Activated CD4-positive, alpha-beta T cell treated with anti-CD3 and anti-CD28 coated beads, Interleukin-2, amount 10 ng/mL, durations not matched to agents 24 days and 14 days (primary cell): ENCODE measurements around the gene IGF1R. TPM values are rescaled to one million over a fixed set of nuclear protein-coding genes. Genes with fewer than 3 reads are reported as not detected.

Experiments
- DNase-seq: peaks from one replicate; pipeline ENCODE4 v3.0.0; 2022
- H3K27ac Mint-ChIP-seq: one replicate; pipeline ENCODE4 v1.8.0; 2022; ENCODE audit warnings: mild to moderate bottlenecking, mixed read lengths
- H3K27me3 Mint-ChIP-seq: one replicate; pipeline ENCODE4 v1.8.0; 2022; ENCODE audit warnings: mixed read lengths
- H3K36me3 Mint-ChIP-seq: one replicate; pipeline ENCODE4 v1.8.0; 2022; ENCODE audit warnings: low read depth, mild to moderate bottlenecking, mixed read lengths
- H3K4me1 Mint-ChIP-seq: one replicate; pipeline ENCODE4 v1.8.0; 2021; ENCODE audit warnings: mixed read lengths
- H3K4me3 Mint-ChIP-seq: one replicate; pipeline ENCODE4 v1.8.0; 2022; ENCODE audit warnings: mild to moderate bottlenecking, moderate library complexity, mixed read lengths
- H3K9me3 Mint-ChIP-seq: one replicate; pipeline ENCODE4 v1.8.0; 2021; ENCODE audit warnings: mixed read lengths
- intact Hi-C: fragments of 100-400 bp; cut with micrococcal nuclease; formaldehyde crosslinking; loops from one replicate; pipeline ENCODE4 v1.15.1; 2023
- total RNA-seq: library from RNA; stranded (reverse); gene quantifications from 2 replicates; pipeline ENCODE4 v1.2.3, GENCODE V29; 2022

The IGF1R gene
- total RNA-seq, 1 donor from 2014 or later = 35.3 TPM

DNA sequence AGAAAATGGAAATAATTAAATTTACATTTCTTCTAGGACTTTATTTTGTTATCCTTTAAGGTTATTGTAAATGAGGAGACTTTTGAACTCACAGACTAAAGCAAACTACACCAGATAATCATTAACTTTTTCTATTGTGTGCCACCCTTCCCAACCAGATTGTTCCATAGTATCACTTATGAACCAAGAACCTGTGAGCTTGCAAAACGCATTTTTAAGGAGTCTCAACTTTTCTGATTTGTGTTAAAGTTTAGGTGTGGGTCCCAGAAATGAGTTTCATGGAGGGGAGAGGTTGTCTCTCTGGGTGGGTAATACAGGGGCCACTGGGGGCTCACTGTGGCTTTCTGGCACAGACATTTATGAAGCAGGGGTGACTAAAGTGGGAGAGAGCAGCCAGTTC is 75.7 kb downstream of the IGF1R start:
- Mint-ChIP-seq H3K36me3 (peaks cover 1% of the 10 kb centered on the region), H3K4me1 (peaks cover 25% of the 10 kb centered on the region), H3K9me3 (peaks cover 4% of the 10 kb centered on the region), H3K27ac (no peak overlapping the region), H3K27me3 (no peaks in the 10 kb centered on the region), H3K4me3 (no peak overlapping the region)
- intact Hi-C loops = no loop called here
- DNase-seq = no peak

DNA sequence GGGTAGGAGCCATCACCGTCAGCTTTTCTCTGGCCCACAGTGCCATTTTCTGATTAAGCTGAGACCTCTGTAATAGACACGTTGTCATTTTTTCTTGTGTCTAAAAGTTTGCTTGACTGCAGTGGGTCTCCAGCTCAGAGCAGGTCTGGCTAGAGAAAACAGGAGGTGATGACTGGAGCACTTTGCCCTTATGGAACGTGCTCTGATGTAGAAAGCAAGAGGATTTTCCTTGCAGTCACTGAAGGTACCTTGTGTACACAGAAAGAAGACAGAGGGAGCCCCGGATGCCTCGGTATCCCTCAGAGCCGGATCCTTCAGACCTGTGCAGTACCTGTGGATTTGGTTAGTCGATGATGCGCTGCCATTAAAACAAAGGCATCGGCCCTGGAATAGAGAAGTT is 76.2 kb downstream of the IGF1R start:
- intact Hi-C loops = no loop called here
- Mint-ChIP-seq H3K9me3 (peaks cover 4% of the 10 kb centered on the region), H3K36me3 (peaks cover 1% of the 10 kb centered on the region), H3K4me3 (no peak overlapping the region), H3K4me1 (peaks cover 26% of the 10 kb centered on the region), H3K27me3 (no peaks in the 10 kb centered on the region), H3K27ac (no peak overlapping the region)
- DNase-seq = no peak

DNA sequence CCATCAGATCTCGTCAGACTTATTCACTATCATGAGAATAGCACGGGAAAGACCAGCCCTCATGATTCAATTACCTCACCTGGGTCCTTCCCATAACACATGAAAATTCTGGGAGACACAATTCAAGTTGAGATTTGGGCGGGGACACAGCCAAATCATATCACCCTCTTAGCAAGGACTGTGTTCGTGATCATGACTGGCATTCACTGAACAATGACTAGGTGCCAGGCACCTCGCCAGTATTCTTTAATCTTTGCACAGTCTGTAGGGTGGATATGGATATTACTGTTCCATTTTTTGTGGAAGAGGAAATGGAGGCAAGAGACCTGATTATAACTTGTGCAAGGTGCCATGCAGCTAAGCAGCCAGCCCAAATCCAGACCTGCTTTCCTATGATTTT is 77.5 kb downstream of the IGF1R start:
- H3K36me3 Mint-ChIP-seq = peaks cover 1% of the 10 kb centered on the region
- peaks cover 4% of the 10 kb centered on the region for H3K9me3 Mint-ChIP-seq
- no peak overlapping the region for H3K4me3 Mint-ChIP-seq
- H3K27ac Mint-ChIP-seq = no peak overlapping the region
- no peaks in the 10 kb centered on the region for H3K27me3 Mint-ChIP-seq
- intact Hi-C loops = no loop called here
- DNase-seq = no peak
- H3K4me1 Mint-ChIP-seq = peaks cover 18% of the 10 kb centered on the region

DNA sequence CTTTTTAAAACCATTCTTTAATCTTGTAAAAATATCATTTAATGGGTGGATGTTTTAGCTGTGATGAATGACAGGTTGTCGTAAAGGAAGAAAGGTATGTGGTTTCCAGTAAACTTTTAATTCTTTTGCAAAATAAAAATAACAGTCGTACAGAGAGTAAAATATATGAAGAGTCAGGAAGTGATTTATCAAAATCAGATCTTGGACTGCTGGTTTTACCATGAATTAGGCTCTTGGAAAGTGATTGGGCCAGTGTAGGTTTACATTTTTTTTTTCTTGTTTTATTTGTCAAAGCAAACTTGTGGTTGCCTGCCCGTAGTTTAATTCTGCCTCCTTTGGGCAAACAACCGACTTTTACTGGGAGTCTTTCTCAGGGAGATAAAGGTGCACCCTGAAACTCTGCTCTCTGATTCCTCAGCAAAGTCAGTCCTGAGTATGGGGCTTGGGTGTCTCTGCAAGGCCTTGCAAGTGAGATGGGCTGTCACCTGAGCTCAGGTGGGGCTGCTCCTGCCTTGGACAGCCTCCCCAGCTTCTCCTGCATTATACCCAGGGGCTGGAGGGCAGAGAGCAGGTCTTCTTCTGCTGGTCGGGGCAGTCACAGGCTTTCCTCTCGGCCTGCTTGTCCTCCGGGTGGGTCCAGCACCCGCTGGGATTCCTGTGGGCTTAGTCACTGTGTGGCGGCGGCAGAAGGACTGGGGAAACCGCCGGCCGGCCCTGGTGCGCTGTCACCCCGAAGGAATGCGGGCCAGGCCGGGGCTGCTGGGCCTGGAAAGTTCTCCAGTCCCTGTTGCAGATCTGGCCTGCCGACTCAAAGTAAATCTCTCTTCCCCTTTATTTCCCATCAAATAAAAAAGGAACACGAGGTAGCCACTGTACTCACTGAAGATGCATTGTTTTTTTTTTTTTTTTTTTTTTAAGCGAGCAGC is 79.0 kb downstream of the IGF1R start:
- intact Hi-C loops = no loop called here
- Mint-ChIP-seq H3K27me3 (no peaks in the 10 kb centered on the region), H3K4me3 (no peak overlapping the region), H3K36me3 (peaks cover 1% of the 10 kb centered on the region), H3K27ac (no peak overlapping the region), H3K4me1 (peaks cover 5% of the 10 kb centered on the region), H3K9me3 (peaks cover 4% of the 10 kb centered on the region)
- DNase-seq = no peak

DNA sequence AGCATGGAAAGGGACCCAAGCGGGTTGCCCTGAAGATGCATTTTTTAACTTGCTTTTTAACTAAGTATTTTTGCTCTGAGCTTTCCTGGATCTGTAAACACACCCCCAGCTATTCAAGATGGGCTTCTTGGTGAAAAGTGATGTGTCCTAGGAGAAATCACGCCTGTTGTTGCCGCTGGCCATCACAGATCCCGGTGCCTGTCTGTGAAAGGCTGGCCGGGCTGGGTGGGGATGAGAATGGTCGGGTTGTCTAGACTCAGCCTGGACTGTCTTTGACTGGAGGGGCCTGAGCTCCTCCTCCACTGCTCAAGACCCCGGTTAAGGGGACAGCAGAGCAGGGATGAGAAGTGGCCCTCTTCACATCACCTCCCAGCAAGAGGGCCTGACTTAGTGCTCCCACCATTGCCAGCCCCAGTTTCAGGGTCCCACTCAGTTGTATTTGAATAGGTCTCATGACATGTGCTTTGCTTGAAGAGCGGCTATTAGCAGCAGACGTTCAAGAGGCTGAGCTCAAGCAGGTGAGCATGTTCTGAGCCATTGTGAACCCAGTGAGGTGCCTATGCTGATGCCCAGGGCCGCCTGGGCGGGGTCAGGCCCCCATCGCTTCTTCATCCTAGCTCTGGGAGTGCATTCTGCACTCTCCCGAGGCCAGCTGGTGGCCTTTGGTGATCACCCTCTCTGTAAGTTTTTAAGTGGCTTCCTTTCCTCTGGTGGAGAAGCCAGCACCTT is 79.9 kb downstream of the IGF1R start:
- DNase-seq = no peak
- intact Hi-C loops = no loop called here
- H3K4me1 Mint-ChIP-seq = peaks cover 5% of the 10 kb centered on the region
- H3K9me3 Mint-ChIP-seq = peaks cover 4% of the 10 kb centered on the region
- no peak overlapping the region for H3K27ac Mint-ChIP-seq
- H3K27me3 Mint-ChIP-seq = no peaks in the 10 kb centered on the region
- peaks cover 1% of the 10 kb centered on the region for H3K36me3 Mint-ChIP-seq
- no peak overlapping the region for H3K4me3 Mint-ChIP-seq

DNA sequence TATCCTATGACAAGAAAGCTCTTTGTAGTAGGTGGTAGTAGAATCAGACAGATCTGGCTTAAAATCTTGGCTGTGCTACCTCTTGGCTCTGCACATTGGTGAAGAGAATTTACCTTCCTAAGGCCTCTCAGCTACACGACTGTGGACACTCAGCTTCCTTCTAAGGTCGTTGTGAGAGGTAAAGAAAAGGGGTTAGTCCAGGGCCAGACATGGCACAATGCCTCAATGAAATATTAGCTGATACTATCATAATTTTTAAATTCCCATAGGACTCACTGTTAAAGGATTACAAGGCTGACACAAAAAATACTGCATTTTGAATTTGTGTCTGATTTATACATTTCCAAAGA is 80.4 kb downstream of the IGF1R start:
- Mint-ChIP-seq H3K9me3 (peaks cover 4% of the 10 kb centered on the region), H3K27me3 (no peaks in the 10 kb centered on the region)
- intact Hi-C loops = no loop called here

DNA sequence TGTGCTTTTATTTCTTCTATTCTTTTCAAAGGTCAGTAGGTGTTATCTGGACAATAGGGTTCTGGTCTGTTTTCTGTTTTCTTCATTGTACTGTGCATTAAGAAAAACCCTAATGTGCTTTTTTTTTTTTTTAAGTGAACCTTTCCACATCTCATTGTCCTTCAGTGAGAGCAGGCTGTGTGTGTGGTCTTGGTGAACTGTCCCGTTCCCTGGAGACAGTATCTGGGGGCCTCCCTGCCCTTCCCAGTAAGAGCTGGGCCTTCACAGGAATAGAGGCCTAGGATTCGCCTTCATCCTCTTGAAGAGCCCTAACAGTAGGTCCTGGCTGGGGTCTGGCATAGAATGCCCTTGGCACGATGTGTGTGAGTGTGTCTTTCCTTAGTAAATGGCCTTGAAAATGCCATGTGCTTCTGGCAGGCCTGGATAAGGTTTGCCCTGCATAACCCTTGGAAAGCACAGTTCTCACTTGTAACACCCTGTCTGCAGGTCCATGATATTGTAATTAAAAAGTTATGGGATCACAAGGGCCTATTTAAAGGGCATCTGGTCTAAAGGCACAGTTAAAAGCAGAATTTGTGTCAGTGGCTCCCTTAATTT is 81.2 kb downstream of the IGF1R start:
- no peak for DNase-seq
- peaks cover 1% of the 10 kb centered on the region for H3K36me3 Mint-ChIP-seq
- no peak overlapping the region for H3K4me3 Mint-ChIP-seq
- H3K27ac Mint-ChIP-seq = no peak overlapping the region
- intact Hi-C loops = loop anchor here (5.0 kb wide), 1 partner anchor 32 kb away; no protein-coding TSS in a partner anchor
- no peaks in the 10 kb centered on the region for H3K27me3 Mint-ChIP-seq
- peaks cover 4% of the 10 kb centered on the region for H3K9me3 Mint-ChIP-seq
- peaks cover 11% of the 10 kb centered on the region for H3K4me1 Mint-ChIP-seq

More for the DNA sequence above, 80.4 kb downstream of the IGF1R start:
- no peak overlapping the region for H3K4me3 Mint-ChIP-seq
- peaks cover 8% of the 10 kb centered on the region for H3K4me1 Mint-ChIP-seq
- peaks cover 1% of the 10 kb centered on the region for H3K36me3 Mint-ChIP-seq
- no peak overlapping the region for H3K27ac Mint-ChIP-seq
- no peak for DNase-seq

DNA sequence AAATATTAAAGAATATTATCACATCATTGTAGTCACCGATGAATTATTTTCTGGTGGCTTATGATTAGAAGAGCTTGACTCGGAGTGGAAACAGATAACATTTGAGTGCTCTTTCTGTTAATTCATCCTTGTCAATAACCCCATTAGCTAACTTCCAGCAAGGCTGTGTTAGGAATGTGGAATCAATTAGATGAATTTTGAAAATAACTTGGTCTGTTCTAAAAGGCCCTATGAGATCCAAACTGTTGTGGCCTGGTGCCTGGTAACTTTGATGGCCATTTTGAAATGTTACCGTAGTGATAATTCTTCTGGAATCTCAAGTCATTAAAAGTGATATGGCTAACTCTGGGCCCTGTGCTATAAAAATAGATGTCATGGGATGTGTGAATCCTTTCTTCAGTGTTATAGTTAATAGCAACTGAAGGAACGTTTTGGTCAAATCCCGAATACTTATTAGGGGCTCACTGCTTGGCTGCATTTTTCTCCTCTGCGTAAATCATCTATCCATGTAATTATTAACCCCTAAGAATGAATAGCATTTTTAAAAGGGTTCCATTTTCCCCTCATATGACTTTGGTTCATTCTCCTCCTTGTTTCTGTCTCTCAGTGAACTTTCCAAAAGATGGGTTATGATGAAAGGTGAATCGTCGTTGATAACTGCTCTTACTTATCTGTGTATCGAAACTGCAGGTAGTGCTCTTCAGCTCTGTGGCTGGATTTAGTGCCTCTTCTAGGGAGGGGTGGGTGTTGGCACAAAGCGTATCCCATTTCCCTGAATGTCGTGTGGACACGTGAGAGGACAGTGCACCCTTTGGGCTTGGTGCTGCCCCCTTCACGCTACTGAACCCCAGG is 82.7 kb downstream of the IGF1R start:
- intact Hi-C loops = loop anchor here (5.0 kb wide), 1 partner anchor 34 kb away; no protein-coding TSS in a partner anchor
- no peaks in the 10 kb centered on the region for H3K9me3 Mint-ChIP-seq
- H3K27ac Mint-ChIP-seq = no peak overlapping the region

DNA sequence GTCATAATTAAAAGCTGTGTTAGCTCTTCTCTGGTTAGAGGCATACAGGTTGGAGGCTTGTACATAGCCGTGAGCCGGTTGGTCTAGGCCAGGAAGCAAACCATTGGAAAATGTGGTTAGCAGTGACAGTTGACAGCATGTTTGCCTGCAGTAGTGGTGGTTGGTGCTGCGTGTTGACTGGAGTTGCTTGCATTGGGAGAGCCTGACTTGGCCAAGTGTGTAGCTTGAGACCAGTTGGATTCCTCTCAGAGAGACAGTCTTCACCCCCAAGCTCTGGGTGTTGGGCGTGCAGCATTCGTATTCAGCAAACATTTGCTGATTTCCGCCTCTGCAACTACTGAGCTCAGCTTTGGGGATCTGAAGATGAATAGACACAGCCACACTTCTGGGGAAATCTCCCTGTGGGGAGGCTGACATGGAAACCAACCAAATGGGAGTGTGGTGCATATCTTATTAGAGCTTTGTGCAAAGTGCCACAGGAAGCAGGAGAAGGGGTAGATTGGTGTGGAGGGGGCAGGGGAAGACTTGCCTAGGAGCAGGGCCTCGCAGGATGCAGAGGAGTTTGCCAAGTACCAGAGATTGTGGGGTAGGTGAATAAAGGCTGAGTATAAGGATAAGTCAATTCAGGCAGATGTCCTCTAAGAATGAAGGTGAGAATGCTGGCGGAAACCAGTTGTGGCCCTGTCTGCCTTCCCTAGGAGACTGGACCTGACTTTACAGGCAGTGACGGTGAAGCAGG is 83.5 kb downstream of the IGF1R start:
- no peak for DNase-seq
- H3K9me3 Mint-ChIP-seq = no peaks in the 10 kb centered on the region
- no peak overlapping the region for H3K27ac Mint-ChIP-seq
- H3K4me1 Mint-ChIP-seq = peaks cover 17% of the 10 kb centered on the region
- H3K27me3 Mint-ChIP-seq = no peaks in the 10 kb centered on the region
- intact Hi-C loops = loop anchor here (5.0 kb wide), 1 partner anchor 35 kb away; no protein-coding TSS in a partner anchor
- no peak overlapping the region for H3K4me3 Mint-ChIP-seq
- H3K36me3 Mint-ChIP-seq = no peaks in the 10 kb centered on the region

More for the DNA sequence above, 82.7 kb downstream of the IGF1R start:
- no peaks in the 10 kb centered on the region for H3K27me3 Mint-ChIP-seq
- no peaks in the 10 kb centered on the region for H3K36me3 Mint-ChIP-seq
- DNase-seq = no peak
- no peak overlapping the region for H3K4me3 Mint-ChIP-seq
- H3K4me1 Mint-ChIP-seq = peaks cover 17% of the 10 kb centered on the region

DNA sequence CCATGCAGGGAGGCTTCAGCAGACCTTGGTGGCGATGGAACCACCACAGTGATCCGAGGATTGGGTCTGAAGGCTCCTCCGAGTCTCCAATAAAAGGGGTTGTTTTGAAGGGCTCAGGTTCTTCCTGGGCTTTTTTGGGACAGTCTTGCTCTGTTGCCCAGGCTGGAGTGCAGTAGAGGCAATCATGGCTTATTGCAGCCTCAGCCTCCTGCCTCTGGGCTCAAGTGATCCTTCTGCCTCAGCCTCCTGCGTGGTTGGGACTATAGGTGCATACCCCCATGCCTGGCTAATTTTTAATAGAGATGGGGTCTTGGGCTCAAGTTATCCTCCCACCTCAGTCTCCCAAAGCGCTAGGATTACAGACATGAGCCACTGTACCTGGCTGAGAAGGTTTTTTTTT is 84.8 kb downstream of the IGF1R start:
- no peaks in the 10 kb centered on the region for H3K36me3 Mint-ChIP-seq
- intact Hi-C loops = loop anchor here (5.0 kb wide), 1 partner anchor 36 kb away; no protein-coding TSS in a partner anchor
- peaks cover 16% of the 10 kb centered on the region for H3K4me1 Mint-ChIP-seq
- H3K27ac Mint-ChIP-seq = no peak overlapping the region
- DNase-seq = no peak
- H3K4me3 Mint-ChIP-seq = no peak overlapping the region
- H3K9me3 Mint-ChIP-seq = no peaks in the 10 kb centered on the region
- H3K27me3 Mint-ChIP-seq = no peaks in the 10 kb centered on the region

DNA sequence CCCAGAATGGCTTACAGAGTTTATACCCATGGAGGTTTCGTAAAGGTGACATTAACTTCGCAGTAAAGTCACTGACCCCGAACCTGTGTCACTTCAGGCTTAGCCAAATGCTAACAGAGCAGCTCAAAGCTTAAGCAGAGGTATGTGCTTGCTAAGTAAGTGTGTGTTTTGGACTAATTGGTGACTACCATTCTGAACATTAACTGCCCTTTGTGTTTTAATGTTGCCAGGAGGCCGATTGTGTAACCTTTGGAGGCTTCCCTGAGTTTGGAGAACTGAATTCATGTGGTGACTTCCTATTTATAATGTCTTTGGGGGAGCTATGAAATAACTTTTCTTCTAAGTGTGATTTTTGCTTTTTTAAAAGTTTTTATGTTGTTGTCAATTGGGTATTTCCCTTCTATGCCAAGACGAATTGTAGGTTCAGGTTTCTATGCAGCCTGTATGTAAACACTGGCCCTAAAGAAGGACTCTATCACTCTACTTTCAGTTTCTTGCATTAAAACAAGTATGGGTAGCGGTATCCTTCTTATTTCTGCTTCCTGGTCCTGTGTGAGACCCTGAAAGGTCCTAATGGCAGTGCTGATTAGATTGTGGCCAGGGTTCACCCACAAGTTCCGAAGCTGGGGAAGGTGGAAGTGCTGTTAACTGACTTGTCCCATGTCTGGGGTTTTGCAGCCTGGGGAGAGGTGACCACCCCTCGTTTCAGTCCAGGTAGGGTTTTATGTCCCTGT is 86.3 kb downstream of the IGF1R start:
- Mint-ChIP-seq H3K9me3 (no peaks in the 10 kb centered on the region), H3K4me1 (peaks cover 30% of the 10 kb centered on the region), H3K4me3 (no peak overlapping the region), H3K27me3 (no peaks in the 10 kb centered on the region), H3K36me3 (no peaks in the 10 kb centered on the region), H3K27ac (no peak overlapping the region)
- no peak for DNase-seq
- intact Hi-C loops = loop anchor here (5.0 kb wide), 1 partner anchor 37 kb away; no protein-coding TSS in a partner anchor

DNA sequence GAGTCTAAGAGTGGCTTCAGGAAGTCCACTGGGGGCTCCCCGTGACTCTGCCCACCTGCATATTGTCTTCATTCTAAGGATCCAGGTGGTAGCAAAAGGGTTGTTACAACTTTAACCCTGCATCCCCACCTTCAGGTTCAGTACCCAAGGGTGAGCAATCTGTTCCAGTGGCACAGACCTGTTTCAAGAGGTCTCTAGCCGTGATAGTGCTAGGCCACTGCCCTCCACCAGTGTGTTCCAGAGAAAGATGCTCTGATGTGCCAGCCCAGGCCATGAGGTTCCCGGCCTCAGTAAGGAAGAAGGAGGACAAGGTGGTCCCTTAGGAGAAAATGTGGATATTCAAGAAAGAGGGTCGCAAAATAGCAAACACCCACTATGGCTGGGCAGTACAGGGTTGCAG is 87.0 kb downstream of the IGF1R start:
- intact Hi-C loops = no loop called here
- H3K4me3 Mint-ChIP-seq = no peak overlapping the region
- H3K27ac Mint-ChIP-seq = no peak overlapping the region
- no peaks in the 10 kb centered on the region for H3K27me3 Mint-ChIP-seq
- peaks cover 34% of the 10 kb centered on the region for H3K4me1 Mint-ChIP-seq
- no peaks in the 10 kb centered on the region for H3K36me3 Mint-ChIP-seq
- DNase-seq = no peak
- H3K9me3 Mint-ChIP-seq = no peaks in the 10 kb centered on the region
